ENCODE results near the gene TBK1.

Gene TBK1

DNA sequence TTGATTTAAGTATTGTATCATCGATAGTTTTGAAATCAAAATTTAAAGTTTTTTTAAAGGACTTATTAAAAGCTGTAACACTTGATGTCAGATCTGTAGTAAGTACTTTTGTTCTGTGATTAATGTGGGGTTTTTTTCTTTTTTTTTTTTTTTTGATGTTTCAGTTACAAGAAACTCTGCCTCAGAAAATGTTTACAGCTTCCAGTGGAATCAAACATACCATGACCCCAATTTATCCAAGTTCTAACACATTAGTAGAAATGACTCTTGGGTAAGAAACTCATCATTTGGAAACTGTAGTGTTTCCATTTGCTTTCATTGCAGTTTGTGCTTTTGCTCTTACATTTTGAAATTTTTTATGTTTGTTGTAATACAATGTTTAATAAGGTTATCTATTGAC is 45.6 kb downstream of the TBK1 start:
- Histone ChIP-seq H2AFZ (ENCODE audit: low read length) (no peak overlapping the region), H3K27me3 (ENCODE audit: insufficient read depth, low read length, poor library complexity, severe bottlenecking) (no peaks in the 10 kb centered on the region), H3K4me1 (ENCODE audit: insufficient read depth, low read length, poor library complexity, severe bottlenecking) (peaks cover 11% of the 10 kb centered on the region), H3K9me3 (ENCODE audit: insufficient read depth, low read depth, low read length) (no peaks in the 10 kb centered on the region), H3F3A (ENCODE audit: low read depth) (no peaks in the 10 kb centered on the region), H3K4me3 (ENCODE audit: low read length, poor library complexity, severe bottlenecking) (no peak overlapping the region), H3K9me2 (replicated peaks; ENCODE audit: low read depth, low read length) (no peaks in the 10 kb centered on the region), H3K4me2 (ENCODE audit: low read depth, low read length, poor library complexity, severe bottlenecking) (no peak overlapping the region), H3K36me3 (ENCODE audit: insufficient read depth, low read length) (peaks cover 74% of the 10 kb centered on the region), H3K79me2 (ENCODE audit: insufficient read depth, low read length) (no peaks in the 10 kb centered on the region), H4K20me1 (ENCODE audit: insufficient read depth, low read length, poor library complexity, severe bottlenecking) (peaks cover 9% of the 10 kb centered on the region), H3K9ac (ENCODE audit: low read depth, low read length, poor library complexity, severe bottlenecking) (no peak overlapping the region)
- no peak for TF ChIP-seq CTCF (conservative IDR thresholded peaks at IDR 0.05; ENCODE audit: low read length)
- no peak for TF ChIP-seq EZH2phosphoT487 (IDR thresholded peaks at IDR 0.05; ENCODE audit: borderline replicate concordance)

DNA sequence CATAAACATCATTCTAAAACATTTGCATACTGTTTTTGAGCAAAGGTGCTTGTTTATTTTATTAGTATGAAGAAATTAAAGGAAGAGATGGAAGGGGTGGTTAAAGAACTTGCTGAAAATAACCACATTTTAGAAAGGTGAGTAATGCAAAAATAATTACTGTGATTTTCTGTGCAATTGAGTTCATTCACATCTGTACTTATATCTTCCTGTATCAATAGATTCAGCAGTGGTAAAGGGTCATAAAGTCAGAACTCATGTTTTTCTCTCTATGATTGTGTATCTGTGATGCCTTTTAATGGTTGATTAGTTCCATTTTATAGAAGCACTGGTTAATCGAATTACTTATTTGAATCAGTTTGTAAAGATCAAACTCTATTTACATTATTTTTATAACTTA is 46.0 kb downstream of the TBK1 start:
- no peak overlapping the region for H3K9ac ChIP-seq (ENCODE audit: low read depth, low read length, poor library complexity, severe bottlenecking)
- H3K4me2 ChIP-seq (ENCODE audit: low read depth, low read length, poor library complexity, severe bottlenecking): no peak overlapping the region
- H3K9me2 ChIP-seq (replicated peaks; ENCODE audit: low read depth, low read length): no peaks in the 10 kb centered on the region
- H3K4me3 ChIP-seq (ENCODE audit: low read length, poor library complexity, severe bottlenecking): no peak overlapping the region
- no peaks in the 10 kb centered on the region for H3K27me3 ChIP-seq (ENCODE audit: insufficient read depth, low read length, poor library complexity, severe bottlenecking)
- peaks cover 73% of the 10 kb centered on the region for H3K36me3 ChIP-seq (ENCODE audit: insufficient read depth, low read length)
- TF ChIP-seq CTCF (conservative IDR thresholded peaks at IDR 0.05; ENCODE audit: low read length): no peak
- TF ChIP-seq EZH2phosphoT487 (IDR thresholded peaks at IDR 0.05; ENCODE audit: borderline replicate concordance): no peak
- H2AFZ ChIP-seq (ENCODE audit: low read length): no peak overlapping the region
- H4K20me1 ChIP-seq (ENCODE audit: insufficient read depth, low read length, poor library complexity, severe bottlenecking): peaks cover 9% of the 10 kb centered on the region
- H3K79me2 ChIP-seq (ENCODE audit: insufficient read depth, low read length): no peaks in the 10 kb centered on the region
- H3K9me3 ChIP-seq (ENCODE audit: insufficient read depth, low read depth, low read length): no peaks in the 10 kb centered on the region
- H3F3A ChIP-seq (ENCODE audit: low read depth): no peaks in the 10 kb centered on the region
- H3K4me1 ChIP-seq (ENCODE audit: insufficient read depth, low read length, poor library complexity, severe bottlenecking): peaks cover 11% of the 10 kb centered on the region

GRCh38 chr12:64500394-64500793 is 48.5 kb downstream of the TBK1 start:
- Histone ChIP-seq H3K36me3 (ENCODE audit: insufficient read depth, low read length) (peaks cover 56% of the 10 kb centered on the region), H3K4me3 (ENCODE audit: low read length, poor library complexity, severe bottlenecking) (no peak overlapping the region), H3K4me2 (ENCODE audit: low read depth, low read length, poor library complexity, severe bottlenecking) (no peak overlapping the region), H3K9ac (ENCODE audit: low read depth, low read length, poor library complexity, severe bottlenecking) (no peak overlapping the region), H3K4me1 (ENCODE audit: insufficient read depth, low read length, poor library complexity, severe bottlenecking) (peaks cover 1% of the 10 kb centered on the region), H3F3A (ENCODE audit: low read depth) (no peaks in the 10 kb centered on the region), H3K27me3 (ENCODE audit: insufficient read depth, low read length, poor library complexity, severe bottlenecking) (no peaks in the 10 kb centered on the region), H3K9me2 (replicated peaks; ENCODE audit: low read depth, low read length) (no peaks in the 10 kb centered on the region), H4K20me1 (ENCODE audit: insufficient read depth, low read length, poor library complexity, severe bottlenecking) (peaks cover 1% of the 10 kb centered on the region), H3K9me3 (ENCODE audit: insufficient read depth, low read depth, low read length) (no peaks in the 10 kb centered on the region), H3K79me2 (ENCODE audit: insufficient read depth, low read length) (no peaks in the 10 kb centered on the region), H2AFZ (ENCODE audit: low read length) (no peak overlapping the region)
- no peak for TF ChIP-seq EZH2phosphoT487 (IDR thresholded peaks at IDR 0.05; ENCODE audit: borderline replicate concordance)
- no peak for TF ChIP-seq CTCF (conservative IDR thresholded peaks at IDR 0.05; ENCODE audit: low read length)
